ENCODE data around the gene SRRM1.

The SRRM1 gene

DNA sequence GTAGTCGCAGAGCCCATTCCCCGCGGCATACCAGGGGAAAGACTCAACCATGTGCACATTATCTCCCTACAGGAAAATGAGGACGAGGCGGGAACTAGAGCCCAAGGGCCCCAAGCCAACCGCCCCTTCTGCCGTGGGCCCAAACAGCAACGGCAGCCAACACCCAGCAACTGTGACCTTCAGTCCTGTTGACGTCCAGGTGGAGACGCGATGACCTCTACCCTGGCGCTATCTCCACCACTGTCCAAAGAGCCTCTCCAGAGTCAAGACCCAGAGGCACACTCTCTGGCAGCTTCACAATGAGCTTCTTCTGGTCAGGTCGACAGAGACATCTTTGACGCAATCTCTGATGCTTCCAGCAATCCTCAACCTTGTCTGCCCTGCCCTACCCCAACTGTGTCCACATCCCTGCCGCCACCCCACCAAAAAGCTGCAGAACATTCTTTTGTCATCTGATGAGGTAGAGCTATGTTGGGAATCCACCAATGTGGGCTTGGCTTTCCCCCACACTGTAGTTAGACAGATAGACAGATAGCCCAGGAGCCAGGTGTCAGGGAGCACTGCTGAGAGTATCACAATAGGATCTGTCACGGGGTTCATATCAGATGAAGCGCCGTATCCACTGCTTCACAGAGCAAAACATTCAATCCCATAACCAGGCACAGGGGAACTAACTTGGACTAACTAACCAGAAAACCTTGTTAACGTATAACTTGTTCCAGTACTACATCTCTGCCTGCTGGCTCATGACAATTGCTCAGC, 37.4 kb upstream of the SRRM1 start:
- TF ChIP-seq, protein P1, sequence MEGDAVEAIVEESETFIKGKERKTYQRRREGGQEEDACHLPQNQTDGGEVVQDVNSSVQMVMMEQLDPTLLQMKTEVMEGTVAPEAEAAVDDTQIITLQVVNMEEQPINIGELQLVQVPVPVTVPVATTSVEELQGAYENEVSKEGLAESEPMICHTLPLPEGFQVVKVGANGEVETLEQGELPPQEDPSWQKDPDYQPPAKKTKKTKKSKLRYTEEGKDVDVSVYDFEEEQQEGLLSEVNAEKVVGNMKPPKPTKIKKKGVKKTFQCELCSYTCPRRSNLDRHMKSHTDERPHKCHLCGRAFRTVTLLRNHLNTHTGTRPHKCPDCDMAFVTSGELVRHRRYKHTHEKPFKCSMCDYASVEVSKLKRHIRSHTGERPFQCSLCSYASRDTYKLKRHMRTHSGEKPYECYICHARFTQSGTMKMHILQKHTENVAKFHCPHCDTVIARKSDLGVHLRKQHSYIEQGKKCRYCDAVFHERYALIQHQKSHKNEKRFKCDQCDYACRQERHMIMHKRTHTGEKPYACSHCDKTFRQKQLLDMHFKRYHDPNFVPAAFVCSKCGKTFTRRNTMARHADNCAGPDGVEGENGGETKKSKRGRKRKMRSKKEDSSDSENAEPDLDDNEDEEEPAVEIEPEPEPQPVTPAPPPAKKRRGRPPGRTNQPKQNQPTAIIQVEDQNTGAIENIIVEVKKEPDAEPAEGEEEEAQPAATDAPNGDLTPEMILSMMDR (IDR thresholded peaks at IDR 0.05; ENCODE audit: unreplicated experiment in 3 of 3), result no peak
- Mint-ChIP-seq H3K27ac (no peak overlapping the region), H3K9me3 (no peaks in the 10 kb centered on the region), H3K27me3 (ENCODE audit: low read depth) (peaks cover 7% of the 10 kb centered on the region), H3K4me1 (no peaks in the 10 kb centered on the region), H3K4me3 (no peak overlapping the region), H3K36me3 (ENCODE audit: low read depth) (no peaks in the 10 kb centered on the region)

DNA sequence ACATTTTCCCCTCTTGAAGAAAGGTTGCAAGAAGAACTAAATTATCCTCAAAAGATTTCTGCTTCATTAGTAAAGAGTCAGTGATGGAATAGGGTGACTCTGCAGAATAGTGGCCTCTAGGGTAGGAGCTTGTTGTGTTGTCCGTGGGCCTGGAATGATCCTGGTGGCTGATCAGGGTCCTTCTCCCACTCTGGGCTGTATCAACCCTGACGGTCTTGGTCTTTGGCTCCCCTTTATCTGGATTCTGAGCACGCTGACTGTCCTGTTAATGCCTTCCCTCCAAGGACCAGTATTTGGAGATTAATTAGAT, 36.9 kb upstream of the SRRM1 start:
- H3K36me3 Mint-ChIP-seq (ENCODE audit: low read depth), result no peaks in the 10 kb centered on the region
- no peak overlapping the region for H3K27ac Mint-ChIP-seq
- peaks cover 4% of the 10 kb centered on the region for H3K27me3 Mint-ChIP-seq (ENCODE audit: low read depth)
- H3K9me3 Mint-ChIP-seq, result no peaks in the 10 kb centered on the region
- TF ChIP-seq, protein P1 (IDR thresholded peaks at IDR 0.05; ENCODE audit: unreplicated experiment in 3 of 3), result no peak
- H3K4me3 Mint-ChIP-seq, result no peak overlapping the region
- no peaks in the 10 kb centered on the region for H3K4me1 Mint-ChIP-seq

DNA sequence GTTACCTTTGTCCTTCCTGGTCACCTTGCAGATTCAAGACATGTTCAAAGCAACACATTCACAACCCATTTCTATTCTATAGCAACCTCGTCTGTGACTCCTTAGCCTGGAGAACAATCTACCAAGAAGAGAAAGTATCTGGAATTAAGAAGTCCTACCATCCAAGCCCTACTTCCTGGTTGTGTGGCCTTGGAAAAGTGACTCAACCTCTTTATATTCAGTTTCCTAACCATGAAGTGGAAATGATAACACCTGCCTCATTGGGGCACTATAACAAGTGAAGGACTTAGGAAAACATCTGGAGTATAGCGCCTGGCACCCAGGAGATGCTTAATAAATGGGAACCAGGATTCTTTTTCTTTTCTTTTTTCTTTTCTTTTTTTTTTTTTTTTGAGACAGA, 36.5 kb upstream of the SRRM1 start:
- no peaks in the 10 kb centered on the region for H3K9me3 Mint-ChIP-seq
- no peak overlapping the region for H3K27ac Mint-ChIP-seq
- peaks cover 4% of the 10 kb centered on the region for H3K27me3 Mint-ChIP-seq (ENCODE audit: low read depth)
- TF ChIP-seq, protein P1 (IDR thresholded peaks at IDR 0.05; ENCODE audit: unreplicated experiment in 3 of 3), result no peak
- no peaks in the 10 kb centered on the region for H3K4me1 Mint-ChIP-seq
- no peaks in the 10 kb centered on the region for H3K36me3 Mint-ChIP-seq (ENCODE audit: low read depth)
- no peak overlapping the region for H3K4me3 Mint-ChIP-seq

DNA sequence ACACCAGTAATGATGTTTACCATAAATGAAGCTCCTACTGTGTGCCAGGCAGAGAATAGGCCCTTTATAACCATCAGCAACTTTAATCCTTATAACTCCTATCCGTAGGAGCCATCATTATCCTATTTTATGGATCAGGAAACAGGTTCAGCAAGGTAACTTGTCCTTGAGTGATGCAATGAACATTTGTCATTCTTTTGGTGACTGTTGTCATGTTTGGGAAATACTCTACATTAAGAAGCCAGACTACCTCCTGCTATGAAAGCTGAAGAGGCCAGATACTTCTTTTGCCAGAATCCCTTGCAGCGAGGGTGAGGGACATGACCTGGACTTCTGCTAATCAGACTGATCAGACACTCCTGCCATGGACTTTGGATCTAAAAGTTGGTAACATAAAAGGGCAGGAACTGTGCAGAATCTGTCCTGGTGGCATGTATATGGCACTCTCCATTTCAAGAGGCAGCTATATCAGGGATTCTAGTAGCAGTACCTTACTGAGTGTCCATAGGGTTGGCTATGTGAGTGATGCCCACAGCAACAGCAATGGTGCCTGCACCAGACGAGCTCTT, 33.1 kb upstream of the SRRM1 start:
- H3K36me3 Mint-ChIP-seq (ENCODE audit: low read depth), result no peaks in the 10 kb centered on the region
- no peak overlapping the region for H3K4me3 Mint-ChIP-seq
- TF ChIP-seq, protein P1 (IDR thresholded peaks at IDR 0.05; ENCODE audit: unreplicated experiment in 3 of 3), result no peak
- peaks cover 4% of the 10 kb centered on the region for H3K27me3 Mint-ChIP-seq (ENCODE audit: low read depth)
- H3K4me1 Mint-ChIP-seq, result no peaks in the 10 kb centered on the region
- peaks cover 2% of the 10 kb centered on the region for H3K9me3 Mint-ChIP-seq
- H3K27ac Mint-ChIP-seq, result no peak overlapping the region

DNA sequence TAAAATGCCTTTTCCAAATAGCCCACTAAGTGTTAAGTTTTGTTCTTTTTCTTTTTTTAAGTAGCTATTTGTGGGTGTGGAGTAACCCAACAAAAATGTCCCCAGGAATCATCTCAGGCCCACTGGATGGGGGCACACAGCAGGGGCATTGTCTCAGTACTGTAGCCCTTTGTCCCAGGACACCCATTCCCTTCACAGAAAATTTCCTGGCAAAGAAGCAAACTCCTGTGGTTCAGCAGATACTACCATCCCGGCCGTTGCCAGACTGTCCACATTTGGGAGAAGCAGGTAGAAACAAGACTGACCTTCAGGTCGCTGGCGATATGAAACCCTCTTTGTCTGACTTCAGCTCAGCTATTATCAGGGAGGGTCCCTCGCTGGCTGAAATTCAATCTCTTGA, 23.7 kb upstream of the SRRM1 start:
- Mint-ChIP-seq H3K27ac (no peak overlapping the region), H3K4me1 (peaks cover 5% of the 10 kb centered on the region), H3K9me3 (no peaks in the 10 kb centered on the region), H3K36me3 (ENCODE audit: low read depth) (no peaks in the 10 kb centered on the region), H3K4me3 (no peak overlapping the region), H3K27me3 (ENCODE audit: low read depth) (no peaks in the 10 kb centered on the region)
- TF ChIP-seq, protein P1 (IDR thresholded peaks at IDR 0.05; ENCODE audit: unreplicated experiment in 3 of 3), result no peak

DNA sequence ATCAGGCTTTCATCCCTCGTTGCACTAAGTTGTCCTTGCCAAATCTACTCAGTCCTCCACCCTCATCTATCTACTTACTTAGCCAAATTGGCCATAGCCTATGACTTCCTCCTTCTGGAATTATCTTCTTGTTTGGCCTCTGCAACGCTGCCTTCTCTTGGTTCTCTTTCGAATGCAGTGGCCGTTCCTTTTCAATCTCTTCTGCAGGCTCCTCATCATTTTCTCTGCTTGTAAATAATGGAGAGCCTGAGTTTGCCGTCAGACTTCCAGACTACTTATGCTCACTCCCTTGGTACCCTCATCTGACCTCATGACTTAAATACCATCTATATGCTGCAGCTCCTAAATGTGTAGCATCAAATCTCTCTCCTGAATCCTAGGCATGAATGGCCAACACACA, 22.4 kb upstream of the SRRM1 start:
- Mint-ChIP-seq H3K36me3 (ENCODE audit: low read depth) (no peaks in the 10 kb centered on the region), H3K27ac (no peak overlapping the region), H3K9me3 (peaks cover 3% of the 10 kb centered on the region), H3K4me1 (peaks cover 5% of the 10 kb centered on the region), H3K27me3 (ENCODE audit: low read depth) (no peaks in the 10 kb centered on the region), H3K4me3 (no peak overlapping the region)
- TF ChIP-seq, protein P1 (IDR thresholded peaks at IDR 0.05; ENCODE audit: unreplicated experiment in 3 of 3), result no peak

All from nephron (organoid).